Keratinocyte (primary cell): ENCODE results near the gene ZIC2.

ENCODE experiments used
- EZH2 ChIP-seq: IDR thresholded peaks from one replicate; pipeline ENCODE4 v1.6.1; 2012; ENCODE audit warnings: inconsistent platforms, mild to moderate bottlenecking, low read length, moderate library complexity
- TF ChIP-seq, protein P1 (sequence below), 3 experiments: IDR thresholded peaks in 1 of 3; conservative IDR thresholded peaks in 1 of 3; optimal IDR thresholded peaks in 1 of 3; 2 replicates in 2 of 3; 3 replicates in 1 of 3; pipeline versions ENCODE3 to v1.5.1; 2011; ENCODE audit warnings: low read length in 3 of 3, mild to moderate bottlenecking in 3 of 3, moderate library complexity in 2 of 3, control low read depth in 1 of 3, inconsistent platforms in 1 of 3; ENCODE audit not compliant: insufficient read depth in 2 of 3; ENCODE audit errors: extremely low read depth in 1 of 3

DNA sequence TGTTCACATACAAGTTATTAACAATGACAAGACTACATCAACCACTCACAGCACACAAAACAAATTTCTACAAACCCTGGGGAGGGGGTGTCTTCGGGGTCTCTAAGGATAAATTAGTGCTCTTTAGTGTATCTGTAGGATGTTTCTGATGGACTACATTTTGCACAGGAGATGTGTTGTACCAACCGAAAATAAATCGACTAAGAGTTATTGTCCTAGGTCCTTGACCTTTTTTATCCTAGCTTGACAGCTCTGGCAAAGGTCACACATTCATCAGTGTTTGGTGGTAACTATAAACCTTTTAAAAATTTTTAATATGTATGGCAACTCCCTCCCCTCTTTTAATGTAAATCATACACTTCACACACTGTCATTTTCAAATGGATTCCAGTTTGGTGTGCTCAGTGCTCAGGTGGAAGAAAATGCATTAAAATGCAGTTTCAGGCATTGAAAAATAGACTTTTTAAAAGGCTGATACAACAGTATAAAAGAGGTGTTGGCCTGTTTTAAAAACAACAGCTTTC is 17.7 kb upstream of the ZIC2 start:
- TF ChIP-seq, protein P1, sequence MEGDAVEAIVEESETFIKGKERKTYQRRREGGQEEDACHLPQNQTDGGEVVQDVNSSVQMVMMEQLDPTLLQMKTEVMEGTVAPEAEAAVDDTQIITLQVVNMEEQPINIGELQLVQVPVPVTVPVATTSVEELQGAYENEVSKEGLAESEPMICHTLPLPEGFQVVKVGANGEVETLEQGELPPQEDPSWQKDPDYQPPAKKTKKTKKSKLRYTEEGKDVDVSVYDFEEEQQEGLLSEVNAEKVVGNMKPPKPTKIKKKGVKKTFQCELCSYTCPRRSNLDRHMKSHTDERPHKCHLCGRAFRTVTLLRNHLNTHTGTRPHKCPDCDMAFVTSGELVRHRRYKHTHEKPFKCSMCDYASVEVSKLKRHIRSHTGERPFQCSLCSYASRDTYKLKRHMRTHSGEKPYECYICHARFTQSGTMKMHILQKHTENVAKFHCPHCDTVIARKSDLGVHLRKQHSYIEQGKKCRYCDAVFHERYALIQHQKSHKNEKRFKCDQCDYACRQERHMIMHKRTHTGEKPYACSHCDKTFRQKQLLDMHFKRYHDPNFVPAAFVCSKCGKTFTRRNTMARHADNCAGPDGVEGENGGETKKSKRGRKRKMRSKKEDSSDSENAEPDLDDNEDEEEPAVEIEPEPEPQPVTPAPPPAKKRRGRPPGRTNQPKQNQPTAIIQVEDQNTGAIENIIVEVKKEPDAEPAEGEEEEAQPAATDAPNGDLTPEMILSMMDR (optimal IDR thresholded peaks at IDR 0.05 in 1 of 3, IDR thresholded peaks at IDR 0.05 in 1 of 3, conservative IDR thresholded peaks at IDR 0.05 in 1 of 3; ENCODE audit: extremely low read depth in 1 of 3, insufficient read depth in 2 of 3, low read length in 3 of 3), result no peak
- no peak for TF ChIP-seq EZH2
